RKO (cell line): ENCODE measurements around the gene OAS3.
A peak's percentile ranks its signal among the peaks of the same experiment; 100 is the strongest.
"Not testable (repeated sequence)": the region's sequence is repeated elsewhere in the genome, so short reads cannot be mapped to it uniquely, and the experiment has no call there.

Experiments used
- DNase-seq: peaks from one replicate; pipeline ENCODE4 v3.0.0-alpha.2; 2016; ENCODE audit warnings: low spot score

Gene OAS3

GRCh38 chr12:112986291-112986800 is 48.1 kb downstream of the OAS3 start:
- no peak for DNase-seq

DNA sequence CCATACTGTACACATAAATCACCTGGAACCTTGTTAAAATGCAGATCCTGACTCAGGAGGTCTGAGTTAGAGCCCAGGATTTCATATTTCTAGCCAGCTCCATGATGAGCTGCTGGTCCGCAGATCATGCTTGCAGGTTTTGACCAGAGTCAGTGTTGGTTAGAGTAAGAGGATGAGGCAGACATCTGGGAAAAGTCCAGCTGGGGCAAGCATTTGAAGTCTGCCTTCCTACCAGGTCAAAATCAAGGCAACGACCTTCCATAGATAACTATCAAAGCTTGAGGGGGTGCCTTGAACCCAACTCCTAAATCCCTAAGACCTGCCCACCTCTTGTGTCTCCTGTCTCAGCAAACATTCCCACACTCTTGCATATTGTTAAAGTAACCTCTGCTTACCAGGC is 49.3 kb downstream of the OAS3 start:
- DNase-seq = no peak

- DNase-seq = no peak
Observed at GRCh38 chr12:112988224-112988623, 50.0 kb downstream of the OAS3 start.

DNA sequence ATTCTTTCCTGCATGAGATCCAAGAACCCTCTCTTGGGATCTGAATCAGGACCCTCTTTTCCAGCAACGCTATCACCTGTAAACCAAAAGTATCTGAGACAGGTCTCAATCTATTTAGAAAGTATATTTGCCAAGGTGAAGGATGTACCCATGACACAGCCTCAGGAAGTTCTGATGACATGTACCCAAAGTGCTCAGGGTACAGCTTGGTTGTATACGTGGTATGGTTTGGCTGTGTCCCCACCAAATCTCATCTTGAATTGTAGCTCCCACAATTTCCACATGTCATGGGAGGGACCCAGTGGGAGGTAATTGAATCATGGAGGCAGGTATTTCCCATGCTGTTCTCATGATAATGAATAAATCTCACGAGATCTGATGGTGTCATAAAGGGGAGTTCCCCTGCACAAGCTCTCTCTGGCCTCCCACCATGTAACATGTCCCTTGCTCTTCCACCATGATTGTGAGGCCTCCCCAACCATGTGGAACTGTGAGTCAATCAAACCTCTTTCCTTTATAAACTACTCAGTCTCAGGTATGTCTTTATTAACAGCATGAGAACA is 50.6 kb downstream of the OAS3 start:
- DNase-seq = not testable (repeated sequence)

DNA sequence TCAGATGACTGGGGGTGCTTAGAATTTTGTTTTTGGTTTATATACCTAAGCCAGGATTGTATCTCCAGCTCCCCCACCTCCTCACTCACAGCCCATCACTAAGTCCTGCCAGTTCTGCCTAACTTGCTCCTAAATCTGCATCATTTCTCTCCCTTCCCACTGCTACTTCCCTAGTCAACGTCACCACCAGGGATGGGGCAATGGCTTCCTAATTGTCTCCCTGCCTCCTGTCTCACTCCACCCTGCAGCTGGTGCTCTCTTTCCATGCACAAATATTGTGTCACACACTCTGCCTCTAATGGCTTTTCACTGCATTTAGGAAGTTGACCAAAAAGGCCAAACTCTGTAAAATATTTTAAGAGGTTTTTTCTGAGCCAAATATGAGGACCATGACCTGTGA is 51.5 kb downstream of the OAS3 start:
- DNase-seq = no peak

DNA sequence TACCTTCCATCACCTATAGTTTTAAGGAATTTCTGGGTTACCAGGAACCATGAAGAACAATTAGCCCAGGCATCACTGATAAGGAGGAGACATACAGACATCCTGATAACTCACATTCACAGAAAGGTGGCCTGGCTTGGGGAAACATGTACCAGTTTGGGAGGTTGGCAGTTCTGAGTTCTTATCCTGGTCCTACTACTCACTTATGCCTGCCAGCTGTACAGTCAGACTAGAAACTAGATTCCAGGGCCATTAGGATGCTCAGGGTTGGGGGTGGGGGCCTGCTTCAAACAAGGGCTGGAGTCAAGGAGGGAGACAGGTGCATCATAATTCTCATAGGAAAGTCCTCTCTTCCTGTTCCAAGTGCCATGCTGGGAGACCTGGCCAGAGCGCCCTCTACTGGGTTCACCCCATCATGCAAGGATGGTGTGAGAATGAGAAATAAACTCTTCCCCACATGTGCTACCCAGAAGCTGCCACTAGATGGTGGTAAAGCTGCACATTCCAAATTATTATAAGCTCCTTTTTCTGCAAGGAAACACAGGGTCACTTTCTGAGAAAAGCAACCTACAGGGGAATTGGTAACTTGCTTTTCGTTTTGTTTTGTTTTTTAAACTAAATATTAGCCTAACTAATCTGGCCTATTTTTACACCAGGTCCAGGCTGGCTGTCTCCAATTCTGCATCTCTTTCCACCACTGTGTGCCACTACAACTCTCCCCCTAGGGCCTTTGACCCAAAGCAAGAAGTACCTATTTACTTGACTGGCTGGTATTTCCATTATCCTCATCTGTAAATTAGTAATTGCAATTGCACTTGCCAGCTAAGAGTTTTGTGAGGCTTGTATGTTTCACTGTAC is 54.5 kb downstream of the OAS3 start:
- DNase-seq = peak; percentile 64

GRCh38 chr12:112995008-112995407 is 56.7 kb downstream of the OAS3 start:
- DNase-seq = no peak

DNA sequence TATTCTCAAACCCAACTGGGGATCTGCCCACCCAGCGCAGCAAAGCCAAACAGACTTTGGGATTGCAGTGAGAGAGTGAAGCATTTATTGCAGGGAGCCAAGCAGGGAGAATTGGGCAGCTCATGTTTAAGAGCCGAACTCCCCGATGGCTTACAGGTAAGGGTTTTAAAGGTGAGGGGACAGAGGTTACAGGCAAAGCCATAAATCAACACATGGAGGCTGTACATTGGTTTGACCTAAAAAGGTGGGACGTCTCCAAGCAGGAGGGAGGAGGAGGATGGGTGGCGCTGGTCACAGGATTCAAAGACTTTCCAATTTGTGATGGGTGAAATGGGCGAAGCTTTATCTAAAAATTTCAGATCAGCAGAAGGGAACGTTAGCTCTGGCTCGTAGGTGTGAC is 58.2 kb downstream of the OAS3 start:
- DNase-seq = no peak

DNA sequence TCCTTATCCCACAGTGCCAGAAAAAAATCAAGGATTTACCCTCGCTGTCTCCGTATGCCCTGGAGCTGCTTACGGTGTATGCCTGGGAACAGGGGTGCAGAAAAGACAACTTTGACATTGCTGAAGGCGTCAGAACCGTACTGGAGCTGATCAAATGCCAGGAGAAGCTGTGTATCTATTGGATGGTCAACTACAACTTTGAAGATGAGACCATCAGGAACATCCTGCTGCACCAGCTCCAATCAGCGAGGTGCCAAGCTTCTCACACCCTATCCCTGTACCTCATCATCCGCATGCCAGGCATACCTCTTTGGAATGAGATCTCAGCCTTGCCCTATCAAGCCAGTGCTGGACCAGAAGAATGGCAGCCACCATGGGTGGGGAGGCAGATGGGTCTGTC is 59.2 kb downstream of the OAS3 start:
- DNase-seq = no peak

GRCh38 chr12:112998987-112999767 is 60.9 kb downstream of the OAS3 start:
- DNase-seq = no peak

- no peak for DNase-seq
Observed at GRCh38 chr12:113000433-113000832, 62.2 kb downstream of the OAS3 start.

- DNase-seq = peak; percentile 35
Observed at GRCh38 chr12:113002155-113002554, 63.9 kb downstream of the OAS3 start.

GRCh38 chr12:113002676-113003075 is 64.4 kb downstream of the OAS3 start:
- no peak for DNase-seq

- DNase-seq = no peak
Observed at GRCh38 chr12:113003636-113004035, 65.4 kb downstream of the OAS3 start.

DNA sequence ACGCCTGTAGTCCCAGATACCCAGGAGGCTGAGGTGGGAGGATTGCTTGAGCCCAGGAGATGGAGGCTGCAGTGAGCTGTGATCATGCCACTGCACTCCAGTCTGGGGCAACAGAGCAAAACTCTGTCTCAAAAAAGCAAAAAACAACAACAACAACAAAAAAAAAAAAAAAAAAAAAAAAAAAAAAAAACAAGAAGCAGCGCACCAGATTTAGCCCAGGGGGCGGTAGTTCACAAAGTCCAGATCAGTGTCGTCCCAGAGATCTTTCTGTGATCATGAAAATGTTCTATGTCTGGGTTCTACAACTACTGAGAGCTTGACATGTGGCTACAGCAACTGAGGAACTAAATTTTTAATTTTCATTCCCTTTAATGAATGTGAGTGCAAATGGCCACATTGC is 67.5 kb downstream of the OAS3 start:
- DNase-seq = no peak

DNA sequence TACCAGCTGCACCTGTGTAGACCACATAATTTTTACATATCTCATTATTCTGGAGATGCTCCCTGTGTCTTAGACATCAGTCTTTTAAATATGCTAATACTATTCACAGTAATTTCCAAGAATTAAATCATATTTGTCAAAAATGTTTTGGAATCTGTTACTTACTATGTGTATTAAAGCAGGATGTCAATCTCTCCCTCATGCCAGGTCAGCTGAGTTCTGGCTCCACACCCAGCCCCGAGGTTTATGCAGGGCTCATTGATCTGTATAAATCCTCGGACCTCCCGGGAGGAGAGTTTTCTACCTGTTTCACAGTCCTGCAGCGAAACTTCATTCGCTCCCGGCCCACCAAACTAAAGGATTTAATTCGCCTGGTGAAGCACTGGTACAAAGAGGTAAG is 67.9 kb downstream of the OAS3 start:
- DNase-seq = no peak

- no peak for DNase-seq
Observed at GRCh38 chr12:113006641-113007040, 68.4 kb downstream of the OAS3 start.

DNA sequence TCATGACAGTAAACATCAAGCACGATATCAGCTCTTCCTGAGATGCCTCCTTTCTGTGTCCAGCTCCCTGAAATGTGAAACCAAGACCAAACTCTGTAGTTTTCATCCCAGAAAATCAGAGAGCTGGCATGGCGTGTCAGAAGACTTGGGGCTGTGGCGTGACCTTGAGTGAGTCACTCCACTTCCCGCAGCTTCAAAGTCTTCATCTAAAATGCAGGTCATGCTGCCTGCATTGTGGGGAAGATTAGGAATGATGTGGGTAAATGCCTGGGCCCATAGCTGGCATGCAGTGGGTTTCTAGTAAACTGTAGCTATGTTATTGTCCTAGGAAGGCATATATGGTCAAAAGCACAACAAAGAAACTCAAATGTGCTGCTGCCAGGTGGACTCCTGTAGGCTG is 68.9 kb downstream of the OAS3 start:
- no peak for DNase-seq

DNA sequence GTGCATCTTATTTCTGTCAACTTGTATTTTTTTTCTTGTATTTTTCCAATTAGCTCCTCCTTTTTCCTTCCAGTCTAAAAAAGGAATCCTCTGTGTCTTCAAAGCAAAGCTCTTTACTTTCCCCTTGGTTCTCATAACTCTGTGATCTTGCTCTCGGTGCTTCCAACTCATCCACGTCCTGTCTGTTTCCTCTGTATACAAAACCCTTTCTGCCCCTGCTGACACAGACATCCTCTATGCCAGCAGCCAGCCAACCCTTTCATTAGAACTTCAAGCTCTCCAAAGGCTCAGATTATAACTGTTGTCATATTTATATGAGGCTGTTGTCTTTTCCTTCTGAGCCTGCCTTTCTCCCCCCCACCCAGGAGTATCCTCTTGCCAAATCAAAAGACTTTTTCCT is 72.4 kb downstream of the OAS3 start:
- DNase-seq = no peak

DNA sequence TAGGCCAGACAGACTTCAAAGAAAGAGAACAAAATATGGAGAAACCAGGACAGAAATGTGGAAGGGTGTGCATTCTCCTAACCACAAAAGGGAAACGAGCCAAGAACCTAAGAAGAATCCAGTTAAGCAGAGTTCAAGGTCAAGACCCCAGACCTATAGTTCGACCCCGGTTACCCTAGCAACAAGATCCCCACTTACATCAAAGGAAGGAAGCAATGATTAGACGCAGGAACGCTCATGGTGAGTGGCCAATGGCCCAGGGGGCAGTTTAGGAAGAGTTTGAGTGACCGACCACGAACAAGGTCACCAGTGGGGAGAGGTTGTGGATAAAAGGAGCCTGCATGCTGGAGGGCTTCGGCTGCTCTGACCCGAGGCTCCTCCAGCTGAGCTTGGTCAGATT is 76.3 kb downstream of the OAS3 start:
- no peak for DNase-seq

- no peak for DNase-seq
Observed at GRCh38 chr12:113016796-113017195, 78.5 kb downstream of the OAS3 start.

DNA sequence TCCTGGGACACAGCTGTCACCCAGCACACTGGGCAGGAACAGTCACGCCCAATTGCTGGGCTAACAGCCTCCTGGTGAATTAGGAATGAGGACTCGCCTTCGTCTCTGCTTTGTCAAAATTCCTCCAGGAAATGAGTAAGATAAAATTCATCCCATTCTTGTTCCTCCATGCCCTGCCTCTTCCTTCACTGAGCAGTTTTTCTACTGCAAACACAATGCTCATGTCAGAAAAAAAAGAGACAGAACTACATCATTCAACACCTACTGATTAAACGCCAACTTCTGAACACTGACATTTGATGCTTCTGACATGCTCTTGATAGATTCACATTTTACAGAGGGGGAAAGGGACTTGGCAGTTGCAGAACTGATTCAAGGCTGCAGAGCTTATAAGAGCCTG is 80.8 kb downstream of the OAS3 start:
- DNase-seq = no peak

DNA sequence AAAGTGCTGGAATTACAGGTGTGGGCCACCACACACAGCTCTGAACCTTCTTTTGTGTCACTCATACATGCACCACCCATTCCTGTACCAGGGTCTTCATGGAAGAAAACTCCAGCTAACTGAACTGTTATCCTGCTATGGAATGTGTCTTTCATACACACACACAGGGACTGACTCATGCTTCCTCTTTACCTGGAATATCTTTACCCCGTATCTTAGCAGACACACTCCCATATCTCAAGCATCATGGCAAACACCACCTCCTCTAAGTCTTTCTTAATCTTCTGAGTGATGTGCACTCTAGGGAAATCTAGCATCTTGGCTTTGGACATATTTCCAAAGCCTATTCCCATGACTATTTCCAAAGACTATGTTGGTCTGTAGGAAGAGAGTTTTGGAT is 83.2 kb downstream of the OAS3 start:
- DNase-seq = no peak
